Erythroblast (primary cell): ENCODE results near the gene AP4B1.

Source experiments
- GATA1 ChIP-seq: IDR thresholded peaks from 2 replicates; pipeline ENCODE4 v1.6.1; 2011; ENCODE audit warnings: low read depth, mild to moderate bottlenecking, control low read depth, low read length, moderate library complexity
- POLR2A ChIP-seq: IDR thresholded peaks from 2 replicates; pipeline ENCODE4 v1.6.1; 2011; ENCODE audit warnings: mild to moderate bottlenecking, low read length

DNA sequence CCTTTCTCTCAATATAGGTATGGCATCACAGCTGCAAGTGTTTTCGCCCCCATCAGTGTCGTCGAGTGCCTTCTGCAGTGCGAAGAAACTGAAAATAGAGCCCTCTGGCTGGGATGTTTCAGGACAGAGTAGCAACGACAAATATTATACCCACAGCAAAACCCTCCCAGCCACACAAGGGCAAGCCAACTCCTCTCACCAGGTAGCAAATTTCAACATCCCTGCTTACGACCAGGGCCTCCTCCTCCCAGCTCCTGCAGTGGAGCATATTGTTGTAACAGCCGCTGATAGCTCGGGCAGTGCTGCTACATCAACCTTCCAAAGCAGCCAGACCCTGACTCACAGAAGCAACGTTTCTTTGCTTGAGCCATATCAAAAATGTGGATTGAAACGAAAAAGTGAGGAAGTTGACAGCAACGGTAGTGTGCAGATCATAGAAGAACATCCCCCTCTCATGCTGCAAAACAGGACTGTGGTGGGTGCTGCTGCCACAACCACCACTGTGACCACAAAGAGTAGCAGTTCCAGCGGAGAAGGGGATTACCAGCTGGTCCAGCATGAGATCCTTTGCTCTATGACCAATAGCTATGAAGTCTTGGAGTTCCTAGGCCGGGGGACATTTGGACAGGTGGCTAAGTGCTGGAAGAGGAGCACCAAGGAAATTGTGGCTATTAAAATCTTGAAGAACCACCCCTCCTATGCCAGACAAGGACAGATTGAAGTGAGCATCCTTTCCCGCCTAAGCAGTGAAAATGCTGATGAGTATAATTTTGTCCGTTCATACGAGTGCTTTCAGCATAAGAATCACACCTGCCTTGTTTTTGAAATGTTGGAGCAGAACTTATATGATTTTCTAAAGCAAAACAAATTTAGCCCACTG lies 36.0 kb upstream of the AP4B1 start:
- TF ChIP-seq POLR2A: no peak
- no peak for TF ChIP-seq GATA1
